Osteocyte (in vitro differentiated cells): ENCODE results near the gene CNGA2. TPM values are rescaled to one million over a fixed set of nuclear protein-coding genes. Genes with fewer than 3 reads are reported as not detected.

Experiments used
- DNase-seq: peaks from one replicate; pipeline ENCODE4 v3.0.0; 2021; ENCODE audit warnings: mixed read lengths; ENCODE audit not compliant: unreplicated experiment; ENCODE audit errors: extremely low spot score
- H3K27ac Mint-ChIP-seq: one replicate; pipeline ENCODE4 v1.8.0; 2021; ENCODE audit warnings: mild to moderate bottlenecking, mixed read lengths; ENCODE audit not compliant: unreplicated experiment
- H3K27me3 Mint-ChIP-seq: one replicate; pipeline ENCODE4 v1.8.0; 2021; ENCODE audit warnings: mixed read lengths; ENCODE audit not compliant: unreplicated experiment
- H3K36me3 Mint-ChIP-seq: one replicate; pipeline ENCODE4 v1.8.0; 2021; ENCODE audit warnings: mixed read lengths; ENCODE audit not compliant: unreplicated experiment
- H3K4me1 Mint-ChIP-seq: one replicate; pipeline ENCODE4 v1.8.0; 2021; ENCODE audit warnings: mixed read lengths; ENCODE audit not compliant: unreplicated experiment
- H3K4me3 Mint-ChIP-seq: one replicate; pipeline ENCODE4 v1.8.0; 2021; ENCODE audit warnings: mild to moderate bottlenecking, moderate library complexity, mixed read lengths; ENCODE audit not compliant: unreplicated experiment
- H3K9me3 Mint-ChIP-seq: one replicate; pipeline ENCODE4 v1.8.0; 2021; ENCODE audit warnings: mixed read lengths; ENCODE audit not compliant: unreplicated experiment
- CTCF ChIP-seq: fragments of 200-600 bp; sonication (generic); IDR thresholded peaks from 2 replicates; pipeline ENCODE4 v1.5.0; 2021; ENCODE audit warnings: antibody characterized with exemption, mild to moderate bottlenecking, moderate library complexity
- long read RNA-seq: library from polyadenylated mRNA; unstranded; transcript quantifications from one replicate; pipeline ENCODE4 v2.0.0, GENCODE V29; 2021
- total RNA-seq: library from RNA; stranded (reverse); gene quantifications from 2 replicates; pipeline ENCODE4 v1.2.1, GENCODE V29; 2021

The CNGA2 gene
- not detected in 2 replicates for total RNA-seq
- long read RNA-seq = 0 reads

- peaks cover 39% of the 10 kb centered on the region for H3K9me3 Mint-ChIP-seq
Measured at GRCh38 chrX:151734446-151734845, at the start of gene CNGA2. CNGA2 (plus strand) TSS chrX:151734746; CDS start chrX:151738484, 3,738 bp downstream.

GRCh38 chrX:151687635-151688034 is 46.9 kb upstream of the CNGA2 start:
- H3K9me3 Mint-ChIP-seq = no peaks in the 10 kb centered on the region
- peak; percentile 40 for DNase-seq
- H3K27me3 Mint-ChIP-seq = no peaks in the 10 kb centered on the region
- no peak overlapping the region for H3K27ac Mint-ChIP-seq
- H3K4me3 Mint-ChIP-seq = no peak overlapping the region
- H3K36me3 Mint-ChIP-seq = no peaks in the 10 kb centered on the region
- no peaks in the 10 kb centered on the region for H3K4me1 Mint-ChIP-seq
- no peak for TF ChIP-seq CTCF

More at GRCh38 chrX:151734446-151734845, at the start of gene CNGA2:
- Mint-ChIP-seq H3K27me3 (no peaks in the 10 kb centered on the region), H3K4me3 (no peak within 1 kb of the TSS), H3K36me3 (no peaks in the 10 kb centered on the region), H3K4me1 (no peaks in the 10 kb centered on the region), H3K27ac (no peak within 1 kb of the TSS)
- TF ChIP-seq CTCF = no peak
- no peak for DNase-seq

GRCh38 chrX:151688695-151689094 is 45.9 kb upstream of the CNGA2 start:
- TF ChIP-seq CTCF = no peak
- H3K9me3 Mint-ChIP-seq = peaks cover 6% of the 10 kb centered on the region

GRCh38 chrX:151692825-151693224 is 41.7 kb upstream of the CNGA2 start:
- peaks cover 14% of the 10 kb centered on the region for H3K9me3 Mint-ChIP-seq
- no peak for TF ChIP-seq CTCF
- DNase-seq = no peak
- H3K36me3 Mint-ChIP-seq = no peaks in the 10 kb centered on the region
- H3K4me1 Mint-ChIP-seq = no peaks in the 10 kb centered on the region
- H3K27me3 Mint-ChIP-seq = no peaks in the 10 kb centered on the region
- H3K4me3 Mint-ChIP-seq = no peak overlapping the region
- no peak overlapping the region for H3K27ac Mint-ChIP-seq

More at GRCh38 chrX:151688695-151689094, 45.9 kb upstream of the CNGA2 start:
- no peak overlapping the region for H3K27ac Mint-ChIP-seq
- no peaks in the 10 kb centered on the region for H3K4me1 Mint-ChIP-seq
- H3K27me3 Mint-ChIP-seq = no peaks in the 10 kb centered on the region
- H3K4me3 Mint-ChIP-seq = no peak overlapping the region
- DNase-seq = peak; percentile 70
- no peaks in the 10 kb centered on the region for H3K36me3 Mint-ChIP-seq

- H3K4me3 Mint-ChIP-seq = no peak overlapping the region
- H3K27ac Mint-ChIP-seq = no peak overlapping the region
- H3K4me1 Mint-ChIP-seq = no peaks in the 10 kb centered on the region
- peaks cover 15% of the 10 kb centered on the region for H3K9me3 Mint-ChIP-seq
- no peak for DNase-seq
- TF ChIP-seq CTCF = no peak
- H3K36me3 Mint-ChIP-seq = no peaks in the 10 kb centered on the region
- H3K27me3 Mint-ChIP-seq = no peaks in the 10 kb centered on the region
Measured at GRCh38 chrX:151694121-151694520, 40.4 kb upstream of the CNGA2 start.
